ENCODE data around the gene PPP3CA.

- no peak for TF ChIP-seq EGR1 (IDR thresholded peaks at IDR 0.05)
- TF ChIP-seq, protein P1, sequence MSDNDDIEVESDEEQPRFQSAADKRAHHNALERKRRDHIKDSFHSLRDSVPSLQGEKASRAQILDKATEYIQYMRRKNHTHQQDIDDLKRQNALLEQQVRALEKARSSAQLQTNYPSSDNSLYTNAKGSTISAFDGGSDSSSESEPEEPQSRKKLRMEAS (IDR thresholded peaks at IDR 0.05) = no peak
Observed at GRCh38 chr4:101334963-101335572, 12.3 kb downstream of the PPP3CA start.
